ENCODE data around the gene MAPKAPK2.

The MAPKAPK2 gene

DNA sequence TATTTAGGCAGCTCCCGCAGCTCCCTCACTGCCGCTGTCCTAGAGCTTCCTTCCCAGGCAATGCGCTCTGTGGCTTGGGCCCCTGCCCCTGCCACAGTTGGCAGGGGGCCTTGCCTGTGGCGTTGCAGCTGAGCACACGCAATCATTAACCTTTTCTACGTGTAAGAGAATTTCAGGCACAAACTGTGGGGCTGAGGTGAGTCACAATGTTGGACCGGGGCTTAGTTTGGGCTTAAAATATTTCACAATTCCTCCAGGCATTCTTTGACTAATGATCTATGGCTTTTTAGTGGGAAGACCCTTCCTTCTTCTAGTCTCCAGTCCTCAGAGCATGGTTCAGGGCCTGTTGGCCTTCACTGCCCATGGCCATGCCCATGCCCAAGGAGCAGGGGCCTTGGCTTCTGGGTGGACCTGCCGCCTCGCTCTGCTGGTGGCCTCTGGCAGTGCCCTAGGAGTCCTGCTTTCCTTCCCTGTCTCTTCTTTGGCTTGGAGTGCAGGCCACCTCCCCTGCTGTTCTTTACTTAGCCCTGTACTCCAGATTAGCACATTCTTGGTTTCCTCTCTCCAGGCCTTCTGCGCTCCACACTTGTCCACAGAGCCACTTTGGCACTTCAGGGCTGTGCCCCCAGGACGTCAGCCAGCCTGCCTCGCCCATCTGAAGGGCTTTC lies 39.2 kb downstream of the MAPKAPK2 start:
- no peak for DNase-seq

DNA sequence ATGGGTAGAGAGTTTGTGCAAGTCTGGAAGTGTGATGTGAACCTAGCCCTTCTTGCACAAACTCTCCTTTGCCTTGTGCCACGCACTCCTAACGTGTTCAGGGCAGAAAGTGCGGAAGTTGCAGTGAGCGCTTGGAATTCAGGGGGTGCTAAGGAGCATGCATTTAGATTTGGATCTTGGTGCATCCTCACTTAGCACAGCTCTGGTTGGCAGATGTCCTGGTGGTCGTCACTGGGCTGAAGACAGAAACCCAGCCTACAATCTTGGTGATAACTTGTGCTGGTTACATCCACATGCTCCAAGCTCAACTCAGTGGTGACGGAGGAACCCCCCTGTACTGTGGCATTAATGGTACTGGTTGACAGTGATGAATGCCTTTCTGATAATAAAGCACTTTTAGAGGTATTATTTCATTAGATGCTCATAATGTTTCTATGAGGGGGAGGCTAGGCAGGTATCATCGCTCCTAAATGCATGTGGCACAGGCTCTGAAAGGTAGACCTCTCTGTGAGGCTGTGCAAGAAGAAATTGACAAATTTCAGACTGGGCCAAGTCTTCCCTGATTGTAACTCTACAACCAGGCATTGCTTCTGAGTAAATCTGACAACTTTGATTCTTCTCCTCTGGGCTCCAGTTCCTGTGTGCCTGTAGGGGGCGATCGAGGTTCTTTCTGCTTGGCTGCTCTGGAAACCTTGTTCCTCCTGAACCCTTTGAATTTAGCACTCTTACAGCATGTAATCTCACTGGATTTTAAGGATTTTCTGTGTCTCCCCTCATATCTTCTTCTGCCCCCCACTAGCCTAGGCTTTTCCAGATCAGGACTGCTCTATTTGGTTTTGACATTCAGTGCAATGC lies 40.6 kb downstream of the MAPKAPK2 start:
- DNase-seq, result peak; percentile 46 to 55

DNA sequence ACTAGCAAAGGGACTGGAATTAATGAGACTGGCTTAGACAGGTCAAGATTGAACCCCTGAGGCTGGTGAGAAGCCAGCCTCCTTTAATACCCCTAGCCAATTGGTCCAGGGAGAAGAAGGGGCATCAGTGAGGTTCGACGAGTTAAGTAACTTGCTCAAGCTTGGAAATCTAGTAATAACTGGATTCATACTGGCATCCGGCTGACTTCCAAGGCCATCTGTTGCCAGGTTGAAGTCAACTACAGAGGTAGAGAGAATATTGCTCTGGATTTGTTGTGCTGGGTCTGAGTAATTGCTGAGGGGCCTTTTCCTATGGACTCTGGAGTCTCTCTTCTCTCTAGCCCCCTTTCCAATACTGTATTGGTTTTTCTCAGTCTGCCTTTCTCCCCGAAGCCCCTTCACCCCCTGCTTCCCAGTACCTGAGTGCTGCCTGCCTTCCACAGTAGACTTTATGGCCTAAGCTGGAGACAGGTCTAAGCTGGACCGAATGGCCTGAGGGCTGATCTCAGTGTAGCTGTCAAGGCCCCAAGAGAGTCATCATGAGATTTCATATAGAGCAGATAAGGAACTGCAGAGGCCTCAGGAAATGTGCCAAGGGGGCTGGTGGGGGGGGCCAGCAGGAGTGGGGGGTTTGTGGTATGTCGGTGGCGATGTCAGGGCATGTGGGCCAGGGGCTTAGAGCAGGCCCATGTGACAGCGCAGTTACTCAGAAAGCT lies 43.4 kb downstream of the MAPKAPK2 start:
- DNase-seq, result no peak

DNA sequence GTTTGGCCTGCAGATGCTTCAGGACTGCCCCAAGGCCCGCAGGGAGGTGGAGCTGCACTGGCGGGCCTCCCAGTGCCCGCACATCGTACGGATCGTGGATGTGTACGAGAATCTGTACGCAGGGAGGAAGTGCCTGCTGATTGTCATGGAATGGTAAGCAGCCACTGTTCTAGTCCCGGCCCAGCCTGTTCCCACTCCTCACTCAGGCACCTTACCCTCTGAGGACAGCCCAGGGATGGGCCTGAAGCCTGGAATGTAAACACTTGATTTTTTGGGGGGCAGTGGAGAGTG lies 43.9 kb downstream of the MAPKAPK2 start:
- no peak for DNase-seq

- no peak for DNase-seq
These were observed 44.3 kb downstream of the MAPKAPK2 start for GRCh38 chr1:206729050-206729449.

- DNase-seq, result no peak
These were observed 44.8 kb downstream of the MAPKAPK2 start for GRCh38 chr1:206729507-206729906.

- DNase-seq, result no peak
These were observed 47.8 kb downstream of the MAPKAPK2 start for GRCh38 chr1:206732508-206732907.

DNA sequence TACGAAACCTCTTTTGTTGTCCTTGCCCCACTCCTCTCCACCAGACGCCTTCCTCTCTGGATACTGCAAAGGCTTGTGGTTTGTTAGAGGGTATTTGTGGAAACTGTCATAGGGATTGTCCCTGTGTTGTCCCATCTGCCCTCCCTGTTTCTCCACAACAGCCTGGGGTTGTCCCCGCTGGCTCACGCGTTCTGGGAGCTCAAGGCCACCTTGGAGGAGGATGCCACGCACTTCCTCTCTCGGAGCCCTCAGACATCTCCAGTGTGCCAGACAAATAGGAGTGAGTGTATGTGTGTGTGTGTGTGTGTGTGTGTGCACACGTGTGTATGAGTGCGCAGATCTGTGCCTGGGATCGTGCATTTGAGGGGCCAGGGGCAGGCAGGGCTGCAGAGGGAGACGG lies 48.3 kb downstream of the MAPKAPK2 start:
- no peak for DNase-seq

GRCh38 chr1:206734499-206735142 lies 49.9 kb downstream of the MAPKAPK2 start:
- DNase-seq, result peak; percentile 70 to 81

DNA sequence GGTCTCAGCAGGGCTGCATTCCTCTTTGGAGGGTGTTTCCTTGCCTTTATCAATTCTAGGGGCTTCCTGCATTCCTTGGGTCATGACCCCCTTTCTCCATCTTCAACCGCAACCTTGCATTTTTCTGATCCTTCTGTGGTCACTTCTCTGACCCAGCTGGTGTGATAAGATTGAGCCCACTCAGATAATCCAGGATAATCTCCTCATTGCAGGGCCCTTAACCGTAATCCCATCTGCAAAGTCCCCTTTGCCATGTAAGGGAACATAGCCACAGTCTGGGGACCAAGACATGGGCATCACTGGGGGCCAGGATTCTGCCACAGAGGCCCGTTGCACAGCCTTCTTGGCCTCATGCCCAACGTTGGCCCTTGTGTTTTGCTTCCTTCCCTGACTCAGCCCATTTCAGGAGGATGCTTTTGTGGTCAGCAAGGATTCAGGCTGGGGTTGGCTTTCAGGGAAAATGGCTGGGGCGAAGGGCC lies 50.9 kb downstream of the MAPKAPK2 start:
- DNase-seq, result no peak

DNA sequence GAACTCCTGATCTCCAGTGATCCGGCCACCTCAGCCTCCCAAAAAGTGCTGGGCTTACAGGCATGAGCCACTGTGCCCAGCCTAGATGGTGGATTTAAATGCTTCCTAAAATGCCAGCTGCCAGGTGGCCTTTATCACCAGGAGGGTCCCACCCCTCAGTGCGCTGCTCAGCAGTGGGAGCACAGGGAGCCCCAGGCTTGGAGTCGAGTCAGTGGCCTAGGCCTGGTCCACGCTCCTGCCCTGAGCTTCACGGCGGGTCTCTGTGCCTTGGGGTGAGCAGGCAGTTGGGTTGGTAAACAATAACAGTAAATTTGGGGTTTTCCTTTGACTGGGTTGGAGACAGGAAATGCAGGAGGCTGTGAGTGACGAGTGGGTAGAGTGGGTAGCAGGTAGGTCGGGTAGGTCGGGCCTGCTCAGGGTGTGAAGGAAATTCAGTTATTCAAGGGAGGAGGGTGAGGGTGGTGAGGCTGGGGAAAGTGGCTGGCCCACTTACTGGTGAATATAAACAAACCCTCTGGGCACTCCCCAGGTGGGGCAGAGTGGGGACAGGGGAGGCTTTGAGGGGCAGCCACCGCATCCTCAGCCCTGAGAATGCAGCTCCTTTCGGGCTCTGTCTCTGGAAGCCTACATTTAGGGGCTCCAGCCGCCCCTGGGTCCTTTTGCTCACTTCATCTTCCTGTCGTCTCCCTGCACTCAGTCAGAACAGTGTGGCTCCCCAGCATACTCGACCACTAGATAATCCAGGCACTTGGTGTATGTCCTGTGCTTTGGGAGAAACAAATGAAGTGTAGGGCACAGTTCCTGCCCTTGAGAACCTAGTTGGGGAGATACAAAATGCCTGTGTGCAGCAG lies 52.4 kb downstream of the MAPKAPK2 start:
- DNase-seq, result peak in 1 of 2 experiments; percentile 70

- no peak for DNase-seq
These were observed 53.1 kb downstream of the MAPKAPK2 start for GRCh38 chr1:206737729-206738201.

DNA sequence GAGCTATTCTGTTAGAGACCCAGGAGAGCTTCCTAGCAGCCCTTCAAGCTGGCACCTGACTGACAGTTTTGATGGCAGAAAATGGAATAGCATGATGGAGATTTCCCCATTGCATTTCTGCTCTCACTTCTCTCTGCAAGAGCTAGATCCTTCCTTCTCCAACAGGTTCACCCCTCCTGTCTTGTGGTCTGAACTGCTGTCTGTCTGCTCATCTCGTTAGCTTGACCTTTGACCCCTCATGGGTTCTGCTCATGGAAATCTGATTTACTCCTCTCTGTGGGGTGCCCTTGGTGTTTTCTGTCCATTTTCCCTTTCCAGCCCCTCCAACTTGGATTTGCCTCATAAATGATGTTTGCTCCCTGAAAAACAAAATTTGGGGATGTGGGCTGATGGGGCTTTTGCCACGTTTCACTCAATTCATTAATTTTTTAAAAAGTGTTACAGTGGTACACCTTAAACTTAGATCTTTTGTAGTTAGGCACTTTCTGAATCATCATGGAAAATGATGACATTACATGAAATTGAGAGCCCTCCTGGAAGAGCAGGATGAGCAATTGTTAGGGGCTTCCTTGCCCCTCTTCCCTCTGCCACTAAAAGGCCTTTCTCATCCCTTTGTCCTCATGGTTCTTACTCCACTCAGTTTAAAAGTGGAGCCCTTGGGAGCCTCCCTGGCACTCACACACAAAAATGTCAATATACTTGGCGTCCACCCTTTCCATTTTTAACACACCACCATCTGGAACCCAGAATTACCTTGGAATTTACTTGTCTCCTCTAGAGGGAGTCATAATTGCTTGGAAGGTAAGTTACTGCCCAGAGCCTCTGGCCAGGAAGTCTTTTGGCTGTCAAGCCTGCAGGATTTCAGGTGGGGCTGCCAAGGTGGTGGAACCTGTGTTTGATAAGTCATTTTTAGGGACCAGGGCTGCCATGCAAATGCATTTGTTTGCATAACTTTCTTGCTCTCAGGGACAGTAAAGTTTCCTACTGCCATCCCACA lies 54.0 kb downstream of the MAPKAPK2 start:
- no peak for DNase-seq

GRCh38 chr1:206739411-206740076 lies 54.8 kb downstream of the MAPKAPK2 start:
- DNase-seq, result no peak

DNA sequence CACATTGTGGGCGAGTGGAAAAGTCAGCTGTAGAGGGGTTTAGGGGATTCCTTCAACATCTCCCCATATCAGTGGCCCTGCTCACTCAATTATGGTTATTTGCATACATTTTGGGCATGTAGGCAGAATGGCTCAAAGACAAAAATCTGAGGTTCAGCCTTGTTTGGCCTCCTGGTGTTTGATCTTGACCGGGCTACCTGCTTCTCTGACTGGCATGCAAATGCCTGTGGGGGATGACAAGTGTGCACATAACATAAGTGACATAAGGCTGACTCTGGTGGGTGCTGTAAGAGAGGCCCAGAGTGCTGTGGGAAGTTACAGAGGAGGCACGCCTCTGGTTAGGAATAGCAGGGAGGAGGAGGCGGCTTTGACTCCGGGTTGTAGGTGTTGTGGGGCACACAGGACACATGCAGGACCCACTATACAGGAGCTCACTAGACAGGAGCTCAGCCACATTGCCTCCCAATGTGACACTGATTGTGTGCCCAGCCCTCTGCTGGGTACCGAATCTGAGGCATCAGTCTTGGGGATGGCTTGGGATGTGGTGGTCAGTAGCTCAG lies 56.5 kb downstream of the MAPKAPK2 start:
- DNase-seq, result no peak

DNA sequence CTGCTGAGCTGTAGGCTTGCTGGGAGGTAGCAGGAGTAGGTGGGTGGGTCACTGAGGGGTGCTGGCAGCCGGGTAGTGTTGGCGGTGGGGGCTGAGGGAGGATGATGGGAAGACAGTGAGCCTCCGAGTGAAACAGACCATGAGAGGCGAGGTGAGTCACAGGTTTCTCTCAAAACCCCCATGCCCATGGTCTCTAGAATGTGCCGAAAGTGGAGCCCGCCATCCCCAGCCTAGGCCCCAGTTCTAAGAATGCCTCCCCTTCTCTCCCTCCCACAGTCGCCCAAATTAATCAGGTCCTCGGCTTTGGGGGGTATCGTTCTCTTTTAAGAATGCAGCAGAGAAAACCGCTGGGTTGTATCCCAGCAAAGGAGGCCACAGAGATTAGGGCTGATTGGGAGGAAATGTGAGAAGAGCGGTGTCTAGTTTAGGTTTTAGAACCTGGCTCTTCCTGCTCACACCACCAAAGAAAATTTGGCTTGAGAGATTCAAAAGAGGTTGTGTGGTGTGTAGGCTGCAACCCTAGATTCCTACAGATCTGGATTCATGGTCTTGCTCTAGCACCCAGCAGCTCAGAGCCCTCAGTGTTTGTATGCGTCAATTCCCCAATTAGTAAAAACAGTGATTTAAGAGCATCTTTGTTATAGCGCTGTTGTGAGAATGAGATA lies 58.1 kb downstream of the MAPKAPK2 start:
- DNase-seq, result no peak

DNA sequence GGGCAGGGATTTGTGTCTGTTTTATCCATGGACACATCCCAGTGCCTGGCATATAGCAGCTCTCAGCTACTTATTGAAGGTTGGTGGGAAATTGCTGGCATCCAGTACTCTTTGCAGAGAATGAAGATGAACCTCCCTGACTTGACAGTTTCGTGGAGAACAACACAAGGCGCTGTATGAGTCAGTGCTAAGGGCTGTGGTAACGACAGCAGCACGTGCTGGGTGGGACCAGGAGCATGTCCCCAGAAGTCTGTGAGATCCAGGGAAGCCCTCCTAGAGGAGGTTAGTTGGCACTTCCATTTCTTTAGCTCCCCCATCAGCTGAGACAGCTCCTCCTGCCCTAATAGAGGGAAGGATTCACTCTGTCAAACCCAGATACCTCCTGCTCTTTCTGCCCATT lies 60.0 kb downstream of the MAPKAPK2 start:
- no peak for DNase-seq

- DNase-seq, result no peak
These were observed 60.6 kb downstream of the MAPKAPK2 start for GRCh38 chr1:206745301-206745700.

GRCh38 chr1:206748348-206749030 lies 63.8 kb downstream of the MAPKAPK2 start:
- DNase-seq, result no peak
